Neural progenitor cell (in vitro differentiated cells): ENCODE measurements around the gene DNAJC24.

Experiments
- EZH2 ChIP-seq: fragments of 200-600 bp; sonication (generic); IDR thresholded peaks from 2 replicates; pipeline ENCODE4 v1.6.1; 2017; ENCODE audit warnings: antibody characterized with exemption, mild to moderate bottlenecking, moderate library complexity
- EZH2phosphoT487 ChIP-seq: fragments of 200-600 bp; sonication (generic); IDR thresholded peaks from 2 replicates; pipeline ENCODE4 v1.6.1; 2017; ENCODE audit warnings: antibody characterized with exemption
- TF ChIP-seq, protein P1 (sequence below): fragments of 200-600 bp; sonication (generic); IDR thresholded peaks from 2 replicates; pipeline ENCODE4 v1.5.1; 2017; ENCODE audit warnings: antibody characterized with exemption, mild to moderate bottlenecking

- TF ChIP-seq EZH2phosphoT487 (no peak), EZH2 (no peak)
- TF ChIP-seq, protein P1, sequence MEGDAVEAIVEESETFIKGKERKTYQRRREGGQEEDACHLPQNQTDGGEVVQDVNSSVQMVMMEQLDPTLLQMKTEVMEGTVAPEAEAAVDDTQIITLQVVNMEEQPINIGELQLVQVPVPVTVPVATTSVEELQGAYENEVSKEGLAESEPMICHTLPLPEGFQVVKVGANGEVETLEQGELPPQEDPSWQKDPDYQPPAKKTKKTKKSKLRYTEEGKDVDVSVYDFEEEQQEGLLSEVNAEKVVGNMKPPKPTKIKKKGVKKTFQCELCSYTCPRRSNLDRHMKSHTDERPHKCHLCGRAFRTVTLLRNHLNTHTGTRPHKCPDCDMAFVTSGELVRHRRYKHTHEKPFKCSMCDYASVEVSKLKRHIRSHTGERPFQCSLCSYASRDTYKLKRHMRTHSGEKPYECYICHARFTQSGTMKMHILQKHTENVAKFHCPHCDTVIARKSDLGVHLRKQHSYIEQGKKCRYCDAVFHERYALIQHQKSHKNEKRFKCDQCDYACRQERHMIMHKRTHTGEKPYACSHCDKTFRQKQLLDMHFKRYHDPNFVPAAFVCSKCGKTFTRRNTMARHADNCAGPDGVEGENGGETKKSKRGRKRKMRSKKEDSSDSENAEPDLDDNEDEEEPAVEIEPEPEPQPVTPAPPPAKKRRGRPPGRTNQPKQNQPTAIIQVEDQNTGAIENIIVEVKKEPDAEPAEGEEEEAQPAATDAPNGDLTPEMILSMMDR, result no peak
Measured at GRCh38 chr11:31421820-31422219, 52.2 kb downstream of the DNAJC24 start.
